Gastrocnemius medialis (tissue), 4 donors: ENCODE data around the gene ENDOU. TPM values are rescaled to one million over a fixed set of nuclear protein-coding genes. Genes with fewer than 3 reads are reported as not detected.
"Not testable (repeated sequence)": the region's sequence is repeated elsewhere in the genome, so short reads cannot be mapped to it uniquely, and the experiment has no call there.

ENCODE experiments used
- ATAC-seq, 2 donors: fragments of 150-250 bp; one replicate each; pipeline ENCODE4 v1.9.1; 2016
- DNase-seq, 2 donors: peaks; one replicate each; pipeline ENCODE4 v3.0.0-alpha.2; 2019
- H3K27ac ChIP-seq, 4 donors: fragments of 200-600 bp; sonication (generic); 1 replicate in 1 of 4; 2 replicates in 3 of 4; pipeline ENCODE4 v1.5.1; 2016 to 2018; ENCODE audit warnings: mild to moderate bottlenecking in 2 of 4, moderate library complexity in 1 of 4
- H3K27me3 ChIP-seq, 3 donors: fragments of 200-600 bp; sonication (generic) in 2 of 3; 1 replicate in 1 of 3; 2 replicates in 2 of 3; pipeline versions ENCODE4 v1.5.1 to v1.6.0; 2016 to 2019; ENCODE audit warnings: mild to moderate bottlenecking in 1 of 3, moderate library complexity in 1 of 3
- H3K36me3 ChIP-seq, 2 donors: fragments of 200-600 bp; sonication (generic) in 1 of 2; one replicate each; pipeline ENCODE4 v1.5.1; 2017 to 2018
- H3K4me1 ChIP-seq, 2 donors: fragments of 200-600 bp; sonication (generic) in 1 of 2; one replicate each; pipeline ENCODE4 v1.5.1; 2016 to 2017; ENCODE audit warnings: mild to moderate bottlenecking in 2 of 2
- H3K4me3 ChIP-seq, 4 donors: fragments of 200-600 bp; sonication (generic) in 3 of 4; 1 replicate in 1 of 4; 2 replicates in 3 of 4; pipeline ENCODE4 v1.5.1; 2016 to 2019; ENCODE audit warnings: mild to moderate bottlenecking in 2 of 4
- H3K9me3 ChIP-seq, 3 donors: fragments of 200-600 bp; sonication (generic) in 2 of 3; 1 replicate in 1 of 3; 2 replicates in 2 of 3; pipeline ENCODE4 v1.5.1; 2016 to 2019
- POLR2A ChIP-seq, 2 donors: fragments of 450-650 bp; IDR thresholded peaks; one replicate each; pipeline ENCODE4 v1.6.1; 2017; ENCODE audit warnings: antibody characterized with exemption in 2 of 2, mild to moderate bottlenecking in 2 of 2, moderate library complexity in 2 of 2
- in situ Hi-C, 4 donors: fragments of 200-750 bp; cut with MboI; loops; one replicate each; pipeline versions ENCODE4 v1.15.0 to v1.8.0; 2017; ENCODE audit warnings: low sequenced_read_pairs in 4 of 4
- intact Hi-C: fragments of 100-400 bp; cut with DNase I; formaldehyde crosslinking; loops from one replicate; pipeline ENCODE4 v1.15.1; 2023; ENCODE audit warnings: low total_unique reads
- total RNA-seq, 4 donors: library from RNA; depleted of rRNA; stranded (reverse); fragments of >200 nt; gene quantifications; one replicate each; pipeline versions ENCODE4 v1.1.0 to v1.2.3, GENCODE V29; 2016
- TF ChIP-seq, protein P1 (sequence below), 5 experiments: fragments of 450-650 bp in 3 of 5; fragments of 200-600 bp in 2 of 5; sonication (generic) in 2 of 5; IDR thresholded peaks in 4 of 5; conservative IDR thresholded peaks in 1 of 5; 1 replicate in 4 of 5; 2 replicates in 1 of 5; pipeline ENCODE4 v1.5.1; 2016 to 2019; ENCODE audit warnings: antibody characterized with exemption in 5 of 5, mild to moderate bottlenecking in 3 of 5, moderate library complexity in 3 of 5

Gene ENDOU
- total RNA-seq, 4 donors from 2014 or later, result 0.16 TPM; not detected in 3

DNA sequence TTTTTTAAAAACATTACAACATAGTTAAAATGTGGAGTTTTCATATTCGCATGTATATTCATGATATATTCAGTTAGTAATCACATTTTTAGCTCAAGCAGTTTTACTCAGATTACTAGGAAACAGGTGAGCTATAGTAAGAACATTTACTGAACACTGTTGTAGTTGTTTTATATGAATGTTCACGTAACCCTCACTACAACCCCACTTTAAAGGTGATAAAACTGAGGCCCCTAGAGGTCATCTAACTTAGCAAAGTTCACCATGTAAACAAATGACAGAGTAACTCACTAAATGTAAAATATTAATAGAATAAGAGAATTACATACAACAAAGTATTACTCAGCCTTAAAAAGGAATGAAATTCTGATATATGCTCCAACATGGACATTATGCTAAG, 45.5 kb downstream of the ENDOU start:
- Histone ChIP-seq H3K4me1 (no peaks in the 10 kb centered on the region), H3K27ac (no peak overlapping the region), H3K4me3 (no peak overlapping the region), H3K27me3 (no peaks in the 10 kb centered on the region), H3K36me3 (peaks cover 2 to 27% of the 10 kb centered on the region in 2 donors), H3K9me3 (no peaks in the 10 kb centered on the region)
- DNase-seq (no peak), ATAC-seq (no peak)
- in situ Hi-C loops, result no loop called here
- no peak for TF ChIP-seq POLR2A (IDR thresholded peaks at IDR 0.05)
- TF ChIP-seq, protein P1, sequence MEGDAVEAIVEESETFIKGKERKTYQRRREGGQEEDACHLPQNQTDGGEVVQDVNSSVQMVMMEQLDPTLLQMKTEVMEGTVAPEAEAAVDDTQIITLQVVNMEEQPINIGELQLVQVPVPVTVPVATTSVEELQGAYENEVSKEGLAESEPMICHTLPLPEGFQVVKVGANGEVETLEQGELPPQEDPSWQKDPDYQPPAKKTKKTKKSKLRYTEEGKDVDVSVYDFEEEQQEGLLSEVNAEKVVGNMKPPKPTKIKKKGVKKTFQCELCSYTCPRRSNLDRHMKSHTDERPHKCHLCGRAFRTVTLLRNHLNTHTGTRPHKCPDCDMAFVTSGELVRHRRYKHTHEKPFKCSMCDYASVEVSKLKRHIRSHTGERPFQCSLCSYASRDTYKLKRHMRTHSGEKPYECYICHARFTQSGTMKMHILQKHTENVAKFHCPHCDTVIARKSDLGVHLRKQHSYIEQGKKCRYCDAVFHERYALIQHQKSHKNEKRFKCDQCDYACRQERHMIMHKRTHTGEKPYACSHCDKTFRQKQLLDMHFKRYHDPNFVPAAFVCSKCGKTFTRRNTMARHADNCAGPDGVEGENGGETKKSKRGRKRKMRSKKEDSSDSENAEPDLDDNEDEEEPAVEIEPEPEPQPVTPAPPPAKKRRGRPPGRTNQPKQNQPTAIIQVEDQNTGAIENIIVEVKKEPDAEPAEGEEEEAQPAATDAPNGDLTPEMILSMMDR (IDR thresholded peaks at IDR 0.05 in 4 of 5, conservative IDR thresholded peaks at IDR 0.05 in 1 of 5), result no peak
- intact Hi-C loops, result no loop called here

- H3K4me1 ChIP-seq, result no peaks in the 10 kb centered on the region
- no peaks in the 10 kb centered on the region for H3K27me3 ChIP-seq
- no peak overlapping the region for H3K27ac ChIP-seq
- ATAC-seq (no peak), DNase-seq (no peak)
- in situ Hi-C loops (loop anchor here in 1 of 4 donors (25.0 kb wide), 1 partner anchor 635 kb away; no protein-coding TSS in a partner anchor), intact Hi-C loops (no loop called here)
- TF ChIP-seq, protein P1 (IDR thresholded peaks at IDR 0.05 in 4 of 5, conservative IDR thresholded peaks at IDR 0.05 in 1 of 5), result no peak
- TF ChIP-seq POLR2A (IDR thresholded peaks at IDR 0.05), result no peak
- H3K9me3 ChIP-seq, result no peaks in the 10 kb centered on the region
- no peak overlapping the region for H3K4me3 ChIP-seq
- peaks cover 0 to 39% of the 10 kb centered on the region in 2 donors for H3K36me3 ChIP-seq
These were observed 53.2 kb downstream of the ENDOU start for GRCh38 chr12:47672068-47672467.

DNA sequence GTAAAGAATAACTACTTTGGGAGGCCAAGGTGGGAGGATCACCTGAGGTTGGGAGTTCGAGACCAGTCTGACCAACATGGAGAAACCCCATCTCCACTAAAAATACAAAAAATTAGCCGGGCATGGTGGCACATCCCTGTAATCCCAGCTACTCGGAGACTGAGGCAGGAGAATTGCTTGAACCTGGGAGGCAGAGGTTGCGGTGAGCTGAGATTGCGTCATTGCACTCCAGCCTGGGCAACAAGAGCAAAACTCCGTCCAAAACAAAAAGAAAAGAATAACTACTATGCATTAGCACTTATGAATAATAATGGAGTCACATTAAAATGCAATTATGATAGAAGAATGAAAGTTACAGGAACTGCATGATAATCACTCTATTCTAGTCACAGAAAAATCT, 57.4 kb downstream of the ENDOU start:
- H3K9me3 ChIP-seq, ATAC-seq, intact Hi-C loops, H3K4me1 ChIP-seq, H3K27me3 ChIP-seq, H3K27ac ChIP-seq, DNase-seq, H3K4me3 ChIP-seq: not testable (repeated sequence)
- peaks cover 0 to 59% of the 10 kb centered on the region in 2 donors for H3K36me3 ChIP-seq
- in situ Hi-C loops, result loop anchor here in 1 of 4 donors (25.0 kb wide), 1 partner anchor 631 kb away; no protein-coding TSS in a partner anchor

Other genes starting within 250 kb of the ENDOU start
- gene RPAP3, start 19.5 kb downstream of the ENDOU start, total RNA-seq, result 10 to 100 TPM; 15.1 to 24.8 (median 20.5) TPM
- 10 to 100 TPM; 17.0 to 27.0 (median 22.3) TPM for gene RAPGEF3, start 33.4 kb upstream of the ENDOU start, total RNA-seq
- gene SLC48A1, start 47.7 kb upstream of the ENDOU start, total RNA-seq, result 10 to 100 TPM; 28.3 to 62.6 (median 45.6) TPM
- gene HDAC7, start 94.4 kb upstream of the ENDOU start, total RNA-seq, result 10 to 100 TPM; 12.2 to 27.1 (median 17.0) TPM
- gene VDR, start 179.5 kb upstream of the ENDOU start, total RNA-seq, result 1 to 10 TPM; 3.2 to 6.1 (median 4.4) TPM
- gene TMEM106C, start 238.1 kb upstream of the ENDOU start, total RNA-seq, result 10 to 100 TPM; 11.8 to 27.1 (median 24.8) TPM